ENCODE measurements around the gene TRIM13.

The TRIM13 gene

DNA sequence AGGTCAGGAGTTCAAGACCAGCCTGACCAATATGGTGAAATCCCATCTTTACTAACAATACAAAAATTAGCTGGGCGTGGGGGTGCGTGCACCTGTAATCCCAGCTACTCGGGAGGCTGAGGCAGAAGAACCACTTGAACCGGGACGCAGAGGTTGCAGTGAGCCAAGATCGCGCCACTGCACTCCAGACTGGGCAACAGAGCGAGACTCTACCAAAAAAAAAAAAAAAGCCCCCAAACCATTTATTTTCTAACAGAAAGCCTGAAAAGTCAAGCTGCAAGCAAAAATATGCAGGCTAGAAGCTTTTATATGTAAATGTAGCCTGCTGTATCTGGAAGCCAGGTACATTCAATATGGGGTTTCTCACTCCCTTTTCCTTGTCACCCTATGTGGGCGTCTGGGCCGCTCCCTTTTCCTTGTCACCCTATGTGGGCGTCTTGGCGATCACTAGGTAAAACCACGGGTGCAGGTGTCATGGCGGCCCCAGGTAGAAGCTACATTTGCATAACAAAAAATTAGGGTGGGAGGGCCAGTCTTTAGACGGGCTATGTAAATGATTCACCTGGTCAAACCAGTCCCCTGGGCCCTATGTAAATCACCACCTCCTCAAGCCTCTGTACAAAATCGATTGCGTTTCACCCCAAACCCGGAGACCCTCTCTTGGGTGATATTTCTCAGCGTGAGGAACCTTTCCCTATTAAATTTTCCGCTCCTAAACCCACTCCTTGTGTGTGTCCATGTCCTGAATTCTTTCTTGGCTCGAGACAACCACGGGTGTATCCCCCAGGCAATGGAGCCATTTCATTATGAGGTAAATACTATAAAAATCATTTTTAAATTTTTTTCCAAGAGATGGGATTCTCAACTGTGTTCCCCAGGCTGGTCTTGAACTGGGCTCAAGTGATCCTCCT, 2.1 kb downstream of the TRIM13 start:
- H3K36me3 ChIP-seq (ENCODE audit: control insufficient read depth, insufficient read depth, low read length): no peaks in the 10 kb centered on the region

DNA sequence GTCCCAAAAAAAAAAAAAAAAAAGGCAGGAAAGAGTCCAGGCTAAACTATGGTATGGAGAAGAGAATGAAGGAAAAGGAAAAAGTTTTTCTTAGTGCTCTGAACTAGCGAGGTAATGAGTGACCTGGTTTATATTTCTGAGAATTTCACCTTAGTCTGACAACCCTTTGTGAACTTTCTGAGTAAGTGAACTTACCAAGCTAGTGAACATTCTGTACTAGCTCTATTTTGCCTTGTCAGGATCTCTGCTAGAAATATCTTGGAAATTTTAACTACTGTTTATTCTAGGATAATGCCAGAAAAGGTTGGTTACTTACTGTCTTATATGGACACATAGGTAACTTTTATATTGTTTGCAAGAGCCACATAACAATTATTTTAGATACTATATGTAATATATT, 4.4 kb downstream of the TRIM13 start:
- TF ChIP-seq, protein P1, sequence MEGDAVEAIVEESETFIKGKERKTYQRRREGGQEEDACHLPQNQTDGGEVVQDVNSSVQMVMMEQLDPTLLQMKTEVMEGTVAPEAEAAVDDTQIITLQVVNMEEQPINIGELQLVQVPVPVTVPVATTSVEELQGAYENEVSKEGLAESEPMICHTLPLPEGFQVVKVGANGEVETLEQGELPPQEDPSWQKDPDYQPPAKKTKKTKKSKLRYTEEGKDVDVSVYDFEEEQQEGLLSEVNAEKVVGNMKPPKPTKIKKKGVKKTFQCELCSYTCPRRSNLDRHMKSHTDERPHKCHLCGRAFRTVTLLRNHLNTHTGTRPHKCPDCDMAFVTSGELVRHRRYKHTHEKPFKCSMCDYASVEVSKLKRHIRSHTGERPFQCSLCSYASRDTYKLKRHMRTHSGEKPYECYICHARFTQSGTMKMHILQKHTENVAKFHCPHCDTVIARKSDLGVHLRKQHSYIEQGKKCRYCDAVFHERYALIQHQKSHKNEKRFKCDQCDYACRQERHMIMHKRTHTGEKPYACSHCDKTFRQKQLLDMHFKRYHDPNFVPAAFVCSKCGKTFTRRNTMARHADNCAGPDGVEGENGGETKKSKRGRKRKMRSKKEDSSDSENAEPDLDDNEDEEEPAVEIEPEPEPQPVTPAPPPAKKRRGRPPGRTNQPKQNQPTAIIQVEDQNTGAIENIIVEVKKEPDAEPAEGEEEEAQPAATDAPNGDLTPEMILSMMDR (IDR thresholded peaks at IDR 0.05; ENCODE audit: insufficient read depth, low read length, poor library complexity, severe bottlenecking): no peak
- no peak for DNase-seq (ENCODE audit: extremely low read depth, insufficient read length)
- no peaks in the 10 kb centered on the region for H3K27me3 ChIP-seq (replicated peaks; ENCODE audit: control insufficient read depth, insufficient read depth, low read length)
- H3K36me3 ChIP-seq (ENCODE audit: control insufficient read depth, insufficient read depth, low read length): peaks cover 2% of the 10 kb centered on the region; the same call in 1 of the 2 replicates
- H3K4me3 ChIP-seq (replicated peaks; ENCODE audit: low read depth, low read length): no peak overlapping the region

More for the DNA sequence above, 2.1 kb downstream of the TRIM13 start:
- TF ChIP-seq, protein P1 (IDR thresholded peaks at IDR 0.05; ENCODE audit: insufficient read depth, low read length, poor library complexity, severe bottlenecking): no peak
- H3K4me3 ChIP-seq (replicated peaks; ENCODE audit: low read depth, low read length): no peak overlapping the region
- no peak for DNase-seq (ENCODE audit: extremely low read depth, insufficient read length)
- no peaks in the 10 kb centered on the region for H3K27me3 ChIP-seq (replicated peaks; ENCODE audit: control insufficient read depth, insufficient read depth, low read length)

DNA sequence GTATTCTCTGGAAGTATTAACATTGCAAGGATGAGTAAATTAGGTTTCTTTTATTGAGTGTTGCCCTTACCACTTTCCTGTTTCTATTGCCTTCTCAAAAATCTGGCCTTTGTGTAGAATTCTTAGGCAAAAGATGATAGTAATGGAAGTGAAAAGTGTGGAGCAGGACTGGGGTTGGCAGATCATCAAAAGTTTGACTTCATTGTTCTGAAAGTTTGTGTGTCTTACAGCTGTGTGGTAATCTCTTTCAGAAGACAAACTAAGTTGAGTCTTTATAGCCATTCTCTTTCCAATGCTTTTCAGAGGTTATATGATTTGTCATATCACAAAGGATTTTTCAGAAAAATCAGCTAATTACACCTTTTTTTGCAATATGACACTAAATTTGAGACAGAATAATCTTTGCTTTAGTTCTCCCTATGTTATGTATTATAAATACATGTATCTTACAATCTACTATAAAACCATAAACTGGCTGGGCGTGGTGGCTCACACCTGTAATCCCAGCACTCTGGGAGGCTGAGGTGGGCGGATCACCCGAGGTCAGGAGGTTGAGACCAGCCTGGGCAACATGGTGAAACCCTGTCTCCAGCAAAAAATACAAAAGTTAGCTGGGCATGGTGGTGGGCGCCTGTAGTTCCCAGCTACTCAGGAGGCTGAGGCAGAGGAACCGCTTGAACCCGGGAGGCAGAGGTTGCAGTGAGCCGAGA, 9.7 kb downstream of the TRIM13 start:
- Histone ChIP-seq H3K27me3 (replicated peaks; ENCODE audit: control insufficient read depth, insufficient read depth, low read length) (no peaks in the 10 kb centered on the region), H3K4me3 (replicated peaks; ENCODE audit: low read depth, low read length) (no peak overlapping the region), H3K36me3 (ENCODE audit: control insufficient read depth, insufficient read depth, low read length) (peaks cover 2% of the 10 kb centered on the region)
- no peak for DNase-seq (ENCODE audit: extremely low read depth, insufficient read length)
- TF ChIP-seq, protein P1 (IDR thresholded peaks at IDR 0.05; ENCODE audit: insufficient read depth, low read length, poor library complexity, severe bottlenecking): no peak

DNA sequence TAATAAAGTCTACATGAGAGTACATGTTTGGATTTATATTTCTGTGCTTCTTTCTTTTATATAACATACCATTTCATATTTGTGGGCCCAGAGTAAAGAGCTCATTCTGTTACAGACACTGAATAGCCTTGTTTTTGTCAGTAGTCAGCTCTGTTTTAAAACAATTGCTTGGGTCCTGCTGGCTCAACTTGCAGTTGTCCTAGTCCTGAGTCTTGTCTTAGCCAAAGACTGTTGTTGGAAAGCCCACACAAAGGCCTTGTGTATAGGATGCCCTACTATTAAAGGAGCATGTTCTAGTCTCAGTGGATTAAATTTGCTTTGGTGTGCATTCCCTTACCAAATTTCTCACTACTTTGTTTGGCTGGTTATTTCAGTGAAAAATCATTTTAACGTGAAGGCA, 14.6 kb downstream of the TRIM13 start:
- TF ChIP-seq, protein P1 (IDR thresholded peaks at IDR 0.05; ENCODE audit: insufficient read depth, low read length, poor library complexity, severe bottlenecking): no peak
- H3K36me3 ChIP-seq (ENCODE audit: control insufficient read depth, insufficient read depth, low read length): peaks cover 3% of the 10 kb centered on the region
- no peak for DNase-seq (ENCODE audit: extremely low read depth, insufficient read length)

DNA sequence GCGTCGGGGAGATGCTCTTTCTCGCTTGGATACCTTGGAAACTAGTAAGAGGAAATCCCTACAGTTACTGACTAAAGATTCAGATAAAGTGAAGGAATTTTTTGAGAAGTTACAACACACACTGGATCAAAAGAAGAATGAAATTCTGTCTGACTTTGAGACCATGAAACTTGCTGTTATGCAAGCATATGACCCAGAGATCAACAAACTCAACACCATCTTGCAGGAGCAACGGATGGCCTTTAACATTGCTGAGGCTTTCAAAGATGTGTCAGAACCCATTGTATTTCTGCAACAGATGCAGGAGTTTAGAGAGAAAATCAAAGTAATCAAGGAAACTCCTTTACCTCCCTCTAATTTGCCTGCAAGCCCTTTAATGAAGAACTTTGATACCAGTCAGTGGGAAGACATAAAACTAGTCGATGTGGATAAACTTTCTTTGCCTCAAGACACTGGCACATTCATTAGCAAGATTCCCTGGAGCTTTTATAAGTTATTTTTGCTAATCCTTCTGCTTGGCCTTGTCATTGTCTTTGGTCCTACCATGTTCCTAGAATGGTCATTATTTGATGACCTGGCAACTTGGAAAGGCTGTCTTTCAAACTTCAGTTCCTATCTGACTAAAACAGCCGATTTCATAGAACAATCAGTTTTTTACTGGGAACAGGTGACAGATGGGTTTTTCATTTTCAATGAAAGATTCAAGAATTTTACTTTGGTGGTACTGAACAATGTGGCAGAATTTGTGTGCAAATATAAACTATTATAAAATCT, 15.7 kb downstream of the TRIM13 start:
- peaks cover 3% of the 10 kb centered on the region for H3K36me3 ChIP-seq (ENCODE audit: control insufficient read depth, insufficient read depth, low read length)
- TF ChIP-seq, protein P1 (IDR thresholded peaks at IDR 0.05; ENCODE audit: insufficient read depth, low read length, poor library complexity, severe bottlenecking): no peak

More for the DNA sequence above, 14.6 kb downstream of the TRIM13 start:
- H3K27me3 ChIP-seq (replicated peaks; ENCODE audit: control insufficient read depth, insufficient read depth, low read length): no peaks in the 10 kb centered on the region
- no peak overlapping the region for H3K4me3 ChIP-seq (replicated peaks; ENCODE audit: low read depth, low read length)

More for the DNA sequence above, 15.7 kb downstream of the TRIM13 start:
- no peak for DNase-seq (ENCODE audit: extremely low read depth, insufficient read length)
- Histone ChIP-seq H3K27me3 (replicated peaks; ENCODE audit: control insufficient read depth, insufficient read depth, low read length) (no peaks in the 10 kb centered on the region), H3K4me3 (replicated peaks; ENCODE audit: low read depth, low read length) (no peak overlapping the region)
